ENCODE results near the gene CCDC157.

The CCDC157 gene

DNA sequence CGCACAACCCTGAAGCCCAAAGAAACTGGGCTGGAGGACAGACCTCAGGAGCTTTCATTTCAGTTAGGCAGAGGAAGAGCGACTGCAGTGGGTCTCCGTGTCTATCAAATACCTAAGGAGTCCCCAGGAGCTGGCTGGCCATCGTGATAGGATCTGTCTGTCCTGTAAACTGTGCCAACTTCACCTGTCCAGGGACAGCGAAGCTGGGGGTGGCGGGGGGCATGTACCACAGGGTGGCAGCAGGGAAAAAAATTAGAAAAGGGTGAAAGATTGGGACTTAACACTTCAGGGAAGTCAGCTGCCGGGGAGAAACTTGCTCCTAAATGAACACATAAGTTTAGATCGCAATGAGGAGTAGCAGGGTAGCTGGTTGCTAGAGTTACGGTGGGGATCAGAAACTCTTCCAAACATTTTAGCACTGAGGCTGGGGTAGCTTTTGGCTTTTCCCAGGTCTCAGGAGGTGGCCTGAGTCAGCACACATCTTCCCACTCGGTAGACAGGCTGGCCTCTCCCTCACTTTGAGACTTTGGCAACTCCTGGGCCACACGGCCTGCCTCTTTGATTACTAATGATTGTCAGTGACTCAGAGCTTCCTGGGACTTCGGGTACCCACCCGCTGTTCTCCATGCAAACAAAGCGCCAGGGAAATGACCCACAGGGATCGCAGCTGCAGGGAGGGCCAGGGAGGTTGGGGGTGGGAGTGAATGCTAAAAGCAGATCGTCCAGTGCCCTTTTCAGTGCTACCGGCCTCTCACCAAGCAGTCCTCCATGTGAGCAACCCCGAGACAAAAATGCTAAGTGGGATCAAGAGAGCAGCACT, 65.9 kb downstream of the CCDC157 start (continued):
- TF ChIP-seq ZNF660 (tag by site-specific recombination; IDR thresholded peaks at IDR 0.05) (peak; percentile 76; the same call in 1 of the 2 replicates), EGR2 (tag by site-specific recombination; IDR thresholded peaks at IDR 0.05; ENCODE audit: low read depth) (no peak; the same call in 1 of the 2 replicates), ZNF24 (tag by site-specific recombination; IDR thresholded peaks at IDR 0.05) (peak; percentile 59; the same call in 1 of the 2 replicates), ZNF624 (tag by site-specific recombination; IDR thresholded peaks at IDR 0.05) (no peak), ZNF501 (tag by site-specific recombination; IDR thresholded peaks at IDR 0.05) (no peak)
- TF ChIP-seq, protein P1, sequence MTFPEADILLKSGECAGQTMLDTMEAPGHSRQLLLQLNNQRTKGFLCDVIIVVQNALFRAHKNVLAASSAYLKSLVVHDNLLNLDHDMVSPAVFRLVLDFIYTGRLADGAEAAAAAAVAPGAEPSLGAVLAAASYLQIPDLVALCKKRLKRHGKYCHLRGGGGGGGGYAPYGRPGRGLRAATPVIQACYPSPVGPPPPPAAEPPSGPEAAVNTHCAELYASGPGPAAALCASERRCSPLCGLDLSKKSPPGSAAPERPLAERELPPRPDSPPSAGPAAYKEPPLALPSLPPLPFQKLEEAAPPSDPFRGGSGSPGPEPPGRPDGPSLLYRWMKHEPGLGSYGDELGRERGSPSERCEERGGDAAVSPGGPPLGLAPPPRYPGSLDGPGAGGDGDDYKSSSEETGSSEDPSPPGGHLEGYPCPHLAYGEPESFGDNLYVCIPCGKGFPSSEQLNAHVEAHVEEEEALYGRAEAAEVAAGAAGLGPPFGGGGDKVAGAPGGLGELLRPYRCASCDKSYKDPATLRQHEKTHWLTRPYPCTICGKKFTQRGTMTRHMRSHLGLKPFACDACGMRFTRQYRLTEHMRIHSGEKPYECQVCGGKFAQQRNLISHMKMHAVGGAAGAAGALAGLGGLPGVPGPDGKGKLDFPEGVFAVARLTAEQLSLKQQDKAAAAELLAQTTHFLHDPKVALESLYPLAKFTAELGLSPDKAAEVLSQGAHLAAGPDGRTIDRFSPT (tag by site-specific recombination; IDR thresholded peaks at IDR 0.05), result peak; percentile 45; the same call in 1 of the 2 replicates

DNA sequence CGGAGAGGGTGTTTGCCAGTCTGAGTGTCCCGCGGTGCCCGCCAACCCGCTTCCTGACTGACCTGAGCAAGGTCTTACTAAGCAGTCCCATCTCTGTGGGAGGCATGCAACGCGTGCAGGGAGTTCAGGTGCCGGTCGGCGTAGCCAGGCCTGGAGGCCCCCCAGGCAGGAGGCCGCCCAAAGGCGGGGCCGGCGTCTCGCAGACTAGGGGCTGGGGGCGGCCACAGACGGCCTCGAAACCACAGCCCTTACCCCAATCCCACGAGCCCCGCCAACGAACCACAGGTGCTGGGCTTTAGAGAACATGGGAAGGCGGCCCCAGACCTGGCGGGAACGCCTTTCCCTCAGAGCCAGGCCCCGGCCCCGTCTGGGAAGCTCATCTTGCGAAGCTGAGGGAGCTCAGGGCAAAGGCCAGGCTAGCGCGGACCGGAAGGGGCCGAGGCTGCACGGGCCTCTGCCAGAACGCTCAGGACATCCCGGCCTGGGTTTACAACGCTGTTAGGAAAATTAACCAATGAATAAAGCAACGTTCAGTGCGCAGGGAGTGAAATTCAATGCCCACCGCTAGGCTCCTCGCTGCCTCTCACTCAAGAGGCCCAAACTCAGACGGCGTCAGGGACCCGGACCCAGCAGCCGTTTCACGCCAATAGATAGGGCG, 66.6 kb downstream of the CCDC157 start:
- ChIA-PET POLR2A (interaction anchor here (0.5 to 6.0 kb wide), 31 partner anchors 10 to 1188 kb away, joined by 3 to 86 read pairs (median 4); partner anchors contain the start of genes CCDC157, INPP5J, MORC2 and PES1), CTCF (interaction anchor here (0.5 to 7.6 kb wide), 12 partner anchors 10 to 575 kb away, joined by 3 to 71 read pairs (median 6); no protein-coding TSS in a partner anchor)
- Histone ChIP-seq H3K9me3 (ENCODE audit: control insufficient read depth, insufficient read depth, low read depth, low read length) (no peaks in the 10 kb centered on the region), H3K4me3 (ENCODE audit: low read depth, low read length) (peak overlapping the region; percentile 63), H3K27ac (ENCODE audit: extremely low read depth, low read depth, low read length) (peak overlapping the region; percentile 98), H3K36me3 (ENCODE audit: control insufficient read depth in 2 of 2, insufficient read depth in 1 of 2, low read length in 2 of 2) (peaks cover 0 to 40% of the 10 kb centered on the region in 2 experiments; a peak in 1 of 3 replicates), H3K4me1 (ENCODE audit: control insufficient read depth, insufficient read depth, low read length) (peaks cover 28% of the 10 kb centered on the region)
- TF ChIP-seq ZNF623 (tag by site-specific recombination; IDR thresholded peaks at IDR 0.05) (no peak; the same call in 1 of the 2 replicates), ZNF202 (tag by site-specific recombination; IDR thresholded peaks at IDR 0.05; ENCODE audit: borderline replicate concordance) (no peak), ZNF311 (tag by site-specific recombination; IDR thresholded peaks at IDR 0.05; ENCODE audit: borderline replicate concordance) (no peak), ZNF223 (tag by site-specific recombination; IDR thresholded peaks at IDR 0.05) (no peak), ZNF16 (tag by site-specific recombination; IDR thresholded peaks at IDR 0.05; ENCODE audit: low read depth) (no peak), TRIM28 (IDR thresholded peaks at IDR 0.05; ENCODE audit: borderline replicate concordance, low read length) (no peak), ZNF585B (tag by site-specific recombination; IDR thresholded peaks at IDR 0.05) (no peak), ZNF335 (tag by site-specific recombination; conservative IDR thresholded peaks at IDR 0.05) (peak; percentile 94; the same call in 1 of the 2 replicates), BCL11A (tag by site-specific recombination; IDR thresholded peaks at IDR 0.05; ENCODE audit: low read depth) (0 out of 2 replicates have a peak, but pooled peaks have one; percentile 23), GLI2 (tag by site-specific recombination; IDR thresholded peaks at IDR 0.05; ENCODE audit: borderline replicate concordance, low read depth) (no peak), WT1 (tag by site-specific recombination; IDR thresholded peaks at IDR 0.05) (0 out of 2 replicates have a peak, but pooled peaks have one; percentile 5), ZIC2 (tag by site-specific recombination; IDR thresholded peaks at IDR 0.05) (peak; percentile 90), GLIS1 (tag by site-specific recombination; IDR thresholded peaks at IDR 0.05) (peak; percentile 99), YY1 (tag by site-specific recombination; IDR thresholded peaks at IDR 0.05) (no peak), ZNF510 (tag by site-specific recombination; IDR thresholded peaks at IDR 0.05; ENCODE audit: insufficient replicate concordance) (no peak), ZFP37 (tag by site-specific recombination; IDR thresholded peaks at IDR 0.05) (peak; percentile 42; the same call in 1 of the 2 replicates)
- TF ChIP-seq, protein P2, sequence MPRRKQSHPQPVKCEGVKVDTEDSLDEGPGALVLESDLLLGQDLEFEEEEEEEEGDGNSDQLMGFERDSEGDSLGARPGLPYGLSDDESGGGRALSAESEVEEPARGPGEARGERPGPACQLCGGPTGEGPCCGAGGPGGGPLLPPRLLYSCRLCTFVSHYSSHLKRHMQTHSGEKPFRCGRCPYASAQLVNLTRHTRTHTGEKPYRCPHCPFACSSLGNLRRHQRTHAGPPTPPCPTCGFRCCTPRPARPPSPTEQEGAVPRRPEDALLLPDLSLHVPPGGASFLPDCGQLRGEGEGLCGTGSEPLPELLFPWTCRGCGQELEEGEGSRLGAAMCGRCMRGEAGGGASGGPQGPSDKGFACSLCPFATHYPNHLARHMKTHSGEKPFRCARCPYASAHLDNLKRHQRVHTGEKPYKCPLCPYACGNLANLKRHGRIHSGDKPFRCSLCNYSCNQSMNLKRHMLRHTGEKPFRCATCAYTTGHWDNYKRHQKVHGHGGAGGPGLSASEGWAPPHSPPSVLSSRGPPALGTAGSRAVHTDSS (tag by site-specific recombination; IDR thresholded peaks at IDR 0.05), result no peak
- TF ChIP-seq, protein P3, sequence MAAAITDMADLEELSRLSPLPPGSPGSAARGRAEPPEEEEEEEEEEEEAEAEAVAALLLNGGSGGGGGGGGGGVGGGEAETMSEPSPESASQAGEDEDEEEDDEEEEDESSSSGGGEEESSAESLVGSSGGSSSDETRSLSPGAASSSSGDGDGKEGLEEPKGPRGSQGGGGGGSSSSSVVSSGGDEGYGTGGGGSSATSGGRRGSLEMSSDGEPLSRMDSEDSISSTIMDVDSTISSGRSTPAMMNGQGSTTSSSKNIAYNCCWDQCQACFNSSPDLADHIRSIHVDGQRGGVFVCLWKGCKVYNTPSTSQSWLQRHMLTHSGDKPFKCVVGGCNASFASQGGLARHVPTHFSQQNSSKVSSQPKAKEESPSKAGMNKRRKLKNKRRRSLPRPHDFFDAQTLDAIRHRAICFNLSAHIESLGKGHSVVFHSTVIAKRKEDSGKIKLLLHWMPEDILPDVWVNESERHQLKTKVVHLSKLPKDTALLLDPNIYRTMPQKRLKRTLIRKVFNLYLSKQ (tag by site-specific recombination; IDR thresholded peaks at IDR 0.05; ENCODE audit: borderline replicate concordance), result no peak
- TF ChIP-seq, protein P4, sequence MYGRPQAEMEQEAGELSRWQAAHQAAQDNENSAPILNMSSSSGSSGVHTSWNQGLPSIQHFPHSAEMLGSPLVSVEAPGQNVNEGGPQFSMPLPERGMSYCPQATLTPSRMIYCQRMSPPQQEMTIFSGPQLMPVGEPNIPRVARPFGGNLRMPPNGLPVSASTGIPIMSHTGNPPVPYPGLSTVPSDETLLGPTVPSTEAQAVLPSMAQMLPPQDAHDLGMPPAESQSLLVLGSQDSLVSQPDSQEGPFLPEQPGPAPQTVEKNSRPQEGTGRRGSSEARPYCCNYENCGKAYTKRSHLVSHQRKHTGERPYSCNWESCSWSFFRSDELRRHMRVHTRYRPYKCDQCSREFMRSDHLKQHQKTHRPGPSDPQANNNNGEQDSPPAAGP (tag by site-specific recombination; IDR thresholded peaks at IDR 0.05), result 0 out of 2 replicates have a peak, but pooled peaks have one; percentile 10
- TF ChIP-seq, protein P5, sequence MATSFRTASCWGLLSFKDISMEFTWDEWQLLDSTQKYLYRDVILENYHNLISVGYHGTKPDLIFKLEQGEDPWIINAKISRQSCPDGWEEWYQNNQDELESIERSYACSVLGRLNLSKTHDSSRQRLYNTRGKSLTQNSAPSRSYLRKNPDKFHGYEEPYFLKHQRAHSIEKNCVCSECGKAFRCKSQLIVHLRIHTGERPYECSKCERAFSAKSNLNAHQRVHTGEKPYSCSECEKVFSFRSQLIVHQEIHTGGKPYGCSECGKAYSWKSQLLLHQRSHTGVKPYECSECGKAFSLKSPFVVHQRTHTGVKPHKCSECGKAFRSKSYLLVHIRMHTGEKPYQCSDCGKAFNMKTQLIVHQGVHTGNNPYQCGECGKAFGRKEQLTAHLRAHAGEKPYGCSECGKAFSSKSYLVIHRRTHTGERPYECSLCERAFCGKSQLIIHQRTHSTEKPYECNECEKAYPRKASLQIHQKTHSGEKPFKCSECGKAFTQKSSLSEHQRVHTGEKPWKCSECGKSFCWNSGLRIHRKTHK (tag by site-specific recombination; IDR thresholded peaks at IDR 0.05), result no peak
